GOT3 (cell line): ENCODE data around the gene TELO2.

ENCODE experiments used
- DNase-seq: peaks from one replicate; lab custom pipeline; 2025; ENCODE audit warnings: mixed read lengths; lab: John Stamatoyannopoulos, UW

TELO2 gene

GRCh38 chr16:1554826-1555445 lies 61.8 kb downstream of the TELO2 start:
- no peak for DNase-seq

GRCh38 chr16:1556254-1556653 lies 63.1 kb downstream of the TELO2 start:
- DNase-seq: no peak

GRCh38 chr16:1557074-1557473 lies 63.9 kb downstream of the TELO2 start:
- DNase-seq: no peak

- DNase-seq: no peak
Observed at GRCh38 chr16:1557576-1557975, 64.4 kb downstream of the TELO2 start.

- DNase-seq: no peak
Observed at GRCh38 chr16:1559446-1559975, 66.4 kb downstream of the TELO2 start.
